ENCODE results near the gene STYXL2.

DNA sequence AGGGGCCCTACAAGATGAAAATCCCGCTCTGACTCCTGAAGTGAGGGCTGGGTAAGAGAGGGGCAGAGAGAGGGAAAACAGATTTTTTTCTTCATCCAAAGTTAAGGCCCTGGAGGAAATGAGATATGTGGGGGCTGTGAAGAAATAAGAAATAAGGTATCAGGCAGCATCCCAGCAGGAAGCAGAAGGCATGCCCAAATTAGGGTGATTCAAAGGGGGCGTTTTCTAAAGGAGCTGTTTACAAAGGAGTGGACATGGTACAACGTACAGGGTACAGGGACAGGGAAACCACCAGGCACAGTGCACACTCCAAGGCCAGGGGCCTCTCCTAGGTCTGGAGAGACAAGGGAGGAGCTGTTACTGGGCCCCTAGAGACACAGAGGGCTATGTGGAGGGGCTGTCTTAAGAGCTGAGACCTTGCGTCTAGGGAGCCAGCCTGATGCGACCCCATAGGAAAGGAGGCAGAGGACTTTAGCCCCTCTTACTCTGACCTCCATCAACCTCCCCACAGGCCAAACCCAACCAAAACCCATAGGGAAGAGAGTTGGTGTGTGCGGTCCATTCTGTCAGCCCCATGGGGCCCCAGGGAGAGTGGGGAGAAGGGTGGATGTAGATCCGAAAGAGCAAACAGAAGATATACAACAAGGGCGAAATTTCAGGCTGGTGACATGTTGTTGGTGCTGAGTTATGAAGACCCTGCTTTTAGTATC lies 38.6 kb downstream of the STYXL2 start:
- TF ChIP-seq, protein P1, sequence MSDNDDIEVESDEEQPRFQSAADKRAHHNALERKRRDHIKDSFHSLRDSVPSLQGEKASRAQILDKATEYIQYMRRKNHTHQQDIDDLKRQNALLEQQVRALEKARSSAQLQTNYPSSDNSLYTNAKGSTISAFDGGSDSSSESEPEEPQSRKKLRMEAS (IDR thresholded peaks at IDR 0.05; ENCODE audit: low read depth, low read length) = no peak
- TF ChIP-seq, protein P2, sequence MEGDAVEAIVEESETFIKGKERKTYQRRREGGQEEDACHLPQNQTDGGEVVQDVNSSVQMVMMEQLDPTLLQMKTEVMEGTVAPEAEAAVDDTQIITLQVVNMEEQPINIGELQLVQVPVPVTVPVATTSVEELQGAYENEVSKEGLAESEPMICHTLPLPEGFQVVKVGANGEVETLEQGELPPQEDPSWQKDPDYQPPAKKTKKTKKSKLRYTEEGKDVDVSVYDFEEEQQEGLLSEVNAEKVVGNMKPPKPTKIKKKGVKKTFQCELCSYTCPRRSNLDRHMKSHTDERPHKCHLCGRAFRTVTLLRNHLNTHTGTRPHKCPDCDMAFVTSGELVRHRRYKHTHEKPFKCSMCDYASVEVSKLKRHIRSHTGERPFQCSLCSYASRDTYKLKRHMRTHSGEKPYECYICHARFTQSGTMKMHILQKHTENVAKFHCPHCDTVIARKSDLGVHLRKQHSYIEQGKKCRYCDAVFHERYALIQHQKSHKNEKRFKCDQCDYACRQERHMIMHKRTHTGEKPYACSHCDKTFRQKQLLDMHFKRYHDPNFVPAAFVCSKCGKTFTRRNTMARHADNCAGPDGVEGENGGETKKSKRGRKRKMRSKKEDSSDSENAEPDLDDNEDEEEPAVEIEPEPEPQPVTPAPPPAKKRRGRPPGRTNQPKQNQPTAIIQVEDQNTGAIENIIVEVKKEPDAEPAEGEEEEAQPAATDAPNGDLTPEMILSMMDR (IDR thresholded peaks at IDR 0.05; ENCODE audit: low read depth, low read length) = no peak
- TF ChIP-seq POLR2A (IDR thresholded peaks at IDR 0.05; ENCODE audit: extremely low read depth, insufficient read length) (no peak), MYC (IDR thresholded peaks at IDR 0.05; ENCODE audit: low read depth, low read length) (no peak)
